Body of pancreas (tissue), 4 donors: ENCODE measurements around the gene GALNT6. TPM values are rescaled to one million over a fixed set of nuclear protein-coding genes. Genes with fewer than 3 reads are reported as not detected.
A peak's percentile ranks its signal among the peaks of the same experiment; 100 is the strongest.

Experiments used
- ATAC-seq: fragments of 150-250 bp; one replicate; pipeline ENCODE4 v1.9.1; 2016
- DNase-seq, 4 donors: peaks; one replicate each; pipeline ENCODE4 v3.0.0-alpha.2; 2019
- H3K27ac ChIP-seq, 4 donors: fragments of 200-600 bp; sonication (generic); 1 replicate in 3 of 4; 2 replicates in 1 of 4; pipeline versions ENCODE4 v1.5.1 to v1.6.1; 2016 to 2019; ENCODE audit warnings: mild to moderate bottlenecking in 1 of 4, mixed read lengths in 1 of 4, moderate library complexity in 1 of 4
- H3K27me3 ChIP-seq, 2 donors: fragments of 200-600 bp; sonication (generic); one replicate each; pipeline ENCODE4 v1.6.0; 2016; ENCODE audit warnings: mild to moderate bottlenecking in 1 of 2
- H3K36me3 ChIP-seq, 2 donors: fragments of 200-600 bp; sonication (generic); replicated peaks in 1 of 2; 2 replicates each; pipeline ENCODE4 v1.5.1; 2016; ENCODE audit warnings: low read depth in 2 of 2; ENCODE audit not compliant: insufficient read depth in 1 of 2
- H3K4me1 ChIP-seq: fragments of 200-600 bp; sonication (generic); one replicate; pipeline ENCODE4 v1.6.0; 2016
- H3K4me3 ChIP-seq, 2 donors: fragments of 200-600 bp; sonication (generic); 1 replicate in 1 of 2; 2 replicates in 1 of 2; pipeline ENCODE4 v1.5.1; 2016 to 2019
- H3K9me3 ChIP-seq, 3 donors: fragments of 200-600 bp; sonication (generic); 1 replicate in 2 of 3; 2 replicates in 1 of 3; pipeline ENCODE4 v1.5.1; 2016
- POLR2A ChIP-seq, 3 donors: fragments of 450-650 bp; IDR thresholded peaks; one replicate each; pipeline ENCODE4 v1.6.1; 2016; ENCODE audit warnings: antibody characterized with exemption in 3 of 3, mild to moderate bottlenecking in 2 of 3
- WGBS, 2 donors: methylation state at CpG; one replicate each; pipeline ENCODE4 v1.1.5; 2017; 5-methylcytosine and 5-hydroxymethylcytosine counted together
- intact Hi-C: fragments of 100-400 bp; cut with DNase I; formaldehyde crosslinking; loops from one replicate; pipeline ENCODE4 v1.15.1; 2023
- total RNA-seq, 2 donors: library from RNA; depleted of rRNA; stranded (reverse); fragments of >200 nt; gene quantifications; one replicate each; pipeline ENCODE4 v1.1.0, GENCODE V29; 2016
- TF ChIP-seq, protein P1 (sequence below), 7 experiments: fragments of 450-650 bp in 4 of 7; fragments of 200-600 bp in 3 of 7; sonication (generic) in 3 of 7; IDR thresholded peaks; one replicate each; pipeline ENCODE4 v1.5.1; 2016 to 2019; ENCODE audit warnings: antibody characterized with exemption in 7 of 7

Gene GALNT6
- total RNA-seq, 2 donors from 2014 or later = 8.6 to 9.3 TPM

DNA sequence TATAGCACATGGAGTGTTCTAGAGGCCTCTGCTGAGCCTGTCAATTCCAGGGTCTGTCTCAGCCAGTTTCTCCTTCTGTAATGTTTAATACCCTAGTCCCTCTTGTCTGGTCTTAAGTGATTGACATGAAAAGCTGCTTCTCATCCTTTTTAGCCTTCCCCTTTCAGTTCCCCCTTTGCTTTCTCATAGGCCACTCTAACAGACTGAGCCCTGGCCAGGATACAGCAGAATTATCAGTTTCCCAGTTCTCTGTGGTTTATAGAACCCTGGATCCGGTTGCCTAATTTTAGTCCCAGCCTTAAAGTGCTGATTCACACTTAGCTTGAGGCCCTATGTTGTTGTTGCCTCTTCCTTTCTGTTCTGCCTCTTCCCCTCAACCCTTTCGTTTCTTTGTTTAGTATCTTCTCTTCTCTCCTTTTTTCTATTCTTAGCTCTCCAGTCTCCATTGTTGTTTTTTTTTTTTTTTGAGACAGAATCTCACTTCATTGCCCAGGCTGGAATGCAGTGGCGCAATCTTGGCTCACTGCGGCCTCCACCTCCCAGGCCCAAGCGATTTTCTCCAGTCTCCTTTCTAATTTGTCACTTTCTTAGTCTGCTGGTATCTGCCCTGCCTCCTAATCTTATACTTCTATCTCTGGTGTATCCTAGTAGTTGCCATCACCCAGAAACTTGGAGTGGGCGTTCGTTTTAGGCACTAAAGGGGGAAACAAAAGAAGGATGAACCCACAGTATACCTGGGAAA, 64.3 kb downstream of the GALNT6 start:
- Histone ChIP-seq H3K9me3 (no peaks in the 10 kb centered on the region), H3K27ac (peak overlapping the region in 1 of 4 donors; percentile 46), H3K4me3 (no peak overlapping the region), H3K27me3 (no peaks in the 10 kb centered on the region), H3K36me3 (no peaks in the 10 kb centered on the region), H3K4me1 (no peaks in the 10 kb centered on the region)
- WGBS, 2 donors = 73 to 81% methylated on average over 7 of the region's 7 CpGs
- TF ChIP-seq, protein P1, sequence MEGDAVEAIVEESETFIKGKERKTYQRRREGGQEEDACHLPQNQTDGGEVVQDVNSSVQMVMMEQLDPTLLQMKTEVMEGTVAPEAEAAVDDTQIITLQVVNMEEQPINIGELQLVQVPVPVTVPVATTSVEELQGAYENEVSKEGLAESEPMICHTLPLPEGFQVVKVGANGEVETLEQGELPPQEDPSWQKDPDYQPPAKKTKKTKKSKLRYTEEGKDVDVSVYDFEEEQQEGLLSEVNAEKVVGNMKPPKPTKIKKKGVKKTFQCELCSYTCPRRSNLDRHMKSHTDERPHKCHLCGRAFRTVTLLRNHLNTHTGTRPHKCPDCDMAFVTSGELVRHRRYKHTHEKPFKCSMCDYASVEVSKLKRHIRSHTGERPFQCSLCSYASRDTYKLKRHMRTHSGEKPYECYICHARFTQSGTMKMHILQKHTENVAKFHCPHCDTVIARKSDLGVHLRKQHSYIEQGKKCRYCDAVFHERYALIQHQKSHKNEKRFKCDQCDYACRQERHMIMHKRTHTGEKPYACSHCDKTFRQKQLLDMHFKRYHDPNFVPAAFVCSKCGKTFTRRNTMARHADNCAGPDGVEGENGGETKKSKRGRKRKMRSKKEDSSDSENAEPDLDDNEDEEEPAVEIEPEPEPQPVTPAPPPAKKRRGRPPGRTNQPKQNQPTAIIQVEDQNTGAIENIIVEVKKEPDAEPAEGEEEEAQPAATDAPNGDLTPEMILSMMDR (IDR thresholded peaks at IDR 0.05) = no peak
- TF ChIP-seq POLR2A (IDR thresholded peaks at IDR 0.05) = peak in 1 of 3 donors; percentile 17
- intact Hi-C loops = no loop called here
- ATAC-seq = no peak
- DNase-seq = peak in 1 of 4 donors; percentile 65

DNA sequence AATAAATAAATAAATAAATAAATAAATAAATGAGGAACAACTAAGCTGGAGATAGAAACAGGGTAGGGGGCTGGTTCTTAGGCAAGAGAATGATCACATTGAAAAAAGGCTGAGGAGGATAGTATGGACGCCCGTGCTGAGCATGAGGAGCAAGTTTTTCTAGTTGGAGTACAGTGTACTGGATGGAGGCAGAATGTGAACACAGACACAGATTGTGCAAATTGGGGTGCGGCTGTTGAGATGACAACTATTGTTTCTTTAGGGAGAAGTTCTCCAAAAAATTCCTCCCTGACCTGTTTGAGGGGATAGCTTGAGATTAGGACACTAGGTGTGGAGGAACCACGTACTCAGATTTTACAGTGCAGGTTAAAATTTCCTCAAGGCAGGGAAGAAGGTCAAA, 66.3 kb downstream of the GALNT6 start:
- H3K36me3 ChIP-seq = no peaks in the 10 kb centered on the region
- H3K9me3 ChIP-seq = no peaks in the 10 kb centered on the region
- H3K4me3 ChIP-seq = no peak overlapping the region
- ATAC-seq (no peak), DNase-seq (no peak)
- TF ChIP-seq, protein P1 (IDR thresholded peaks at IDR 0.05) = no peak
- TF ChIP-seq POLR2A (IDR thresholded peaks at IDR 0.05) = no peak
- no peaks in the 10 kb centered on the region for H3K4me1 ChIP-seq
- no peak overlapping the region for H3K27ac ChIP-seq
- 83 to 90% methylated on average over 4 of the region's 4 CpGs for WGBS, 2 donors
- H3K27me3 ChIP-seq = no peaks in the 10 kb centered on the region
- intact Hi-C loops = no loop called here

DNA sequence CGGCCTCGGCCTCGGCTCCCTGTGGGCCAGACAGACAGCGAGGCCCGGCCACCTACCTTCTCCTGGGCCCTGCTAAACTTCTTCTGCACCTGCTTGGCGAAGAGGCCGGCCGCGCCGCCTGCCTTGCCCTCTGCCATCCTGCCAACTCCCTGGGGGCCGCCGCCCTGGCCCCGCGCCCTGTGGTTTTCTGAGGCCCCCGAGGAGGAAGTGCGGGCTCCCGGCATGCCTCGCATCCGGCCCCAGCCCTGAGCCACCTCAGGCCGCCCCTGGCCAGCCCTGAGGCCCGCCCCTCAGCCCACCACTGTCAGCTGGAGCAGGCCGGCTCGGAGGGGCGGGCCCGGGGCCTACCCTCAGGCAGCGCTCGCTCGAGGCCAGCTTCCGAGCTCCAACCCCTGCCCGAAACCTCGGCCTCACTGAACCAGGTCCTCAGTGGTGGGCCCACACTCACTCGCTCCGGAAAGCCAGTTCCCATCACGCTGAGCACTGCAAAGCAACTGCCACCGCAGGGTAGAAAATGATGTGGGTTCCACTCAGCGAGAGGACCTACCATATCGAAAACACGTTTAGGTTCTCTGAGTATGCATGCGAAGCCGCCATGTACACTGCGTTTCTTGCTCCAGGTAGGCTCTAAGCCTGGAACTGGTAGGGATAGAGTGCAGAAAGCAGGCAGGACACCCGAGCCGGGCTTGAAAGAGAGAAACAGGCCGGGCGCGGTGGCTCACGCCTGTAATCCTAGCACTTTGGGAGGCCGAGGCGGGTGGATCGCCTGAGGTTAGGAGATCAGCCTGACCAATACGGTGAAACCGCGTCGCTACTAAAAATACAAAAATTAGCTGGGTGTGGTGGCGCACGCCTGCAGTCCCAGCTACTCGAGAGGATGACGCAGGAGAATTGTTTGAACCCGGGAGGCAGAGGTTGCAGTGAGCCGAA, 67.0 kb downstream of the GALNT6 start, which contains the start of gene BIN2:
BIN2 (minus strand) TSS at position 209 of the 930 bp plus-strand sequence; CDS start at position 137, 72 bp downstream.
- no peaks in the 10 kb centered on the region for H3K9me3 ChIP-seq
- no peak within 1 kb of the TSS for H3K4me3 ChIP-seq
- H3K27me3 ChIP-seq = no peaks in the 10 kb centered on the region
- 82 to 93% methylated on average over 40 to 58 of the region's 60 CpGs for whole genome bisulfite sequencing, 2 donors
- H3K27ac ChIP-seq = peak within 1 kb of the TSS in 1 of 4 donors; percentile 57
- H3K4me1 ChIP-seq = no peaks in the 10 kb centered on the region
- TF ChIP-seq, protein P1 (IDR thresholded peaks at IDR 0.05) = no peak
- TF ChIP-seq POLR2A (IDR thresholded peaks at IDR 0.05) = peak in 1 of 3 donors; percentile 17
- DNase-seq (peak in 3 of 4 donors; percentile 13 to 40 (median 19)), ATAC-seq (peak; percentile 12)
- intact Hi-C loops = no loop called here
- no peaks in the 10 kb centered on the region for H3K36me3 ChIP-seq

DNA sequence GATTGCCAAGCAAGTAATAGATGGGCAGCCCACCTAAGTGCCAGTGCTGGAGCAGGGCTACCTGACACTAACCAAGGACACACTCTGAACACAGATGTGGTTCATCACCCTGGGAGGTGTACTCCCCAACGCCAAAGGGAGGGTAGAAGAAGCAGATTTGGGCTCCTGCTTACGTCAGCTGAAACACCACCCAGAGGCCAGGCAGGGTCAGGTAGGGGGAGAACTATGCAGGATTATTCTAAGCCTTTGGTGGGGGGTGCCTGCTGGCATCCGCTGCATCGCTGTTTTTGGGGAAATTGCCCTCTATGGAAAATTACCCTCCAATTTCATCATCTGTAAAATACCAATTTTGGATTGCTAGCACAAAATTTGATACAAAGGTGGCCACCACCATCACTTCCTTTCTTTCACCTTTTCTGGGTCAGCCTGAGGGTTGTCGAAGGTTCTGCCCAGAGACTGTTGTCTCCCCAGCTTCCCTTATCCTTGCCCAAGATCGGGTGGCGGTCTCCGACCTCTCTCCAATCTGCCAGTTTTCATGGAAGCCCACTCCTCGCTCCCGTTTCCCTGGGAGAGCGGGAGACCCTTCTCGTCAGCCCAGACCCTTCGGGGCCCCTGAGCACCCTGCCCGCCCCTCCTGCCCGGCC, 67.8 kb downstream of the GALNT6 start:
- TF ChIP-seq POLR2A (IDR thresholded peaks at IDR 0.05) = no peak
- TF ChIP-seq, protein P1 (IDR thresholded peaks at IDR 0.05) = no peak
- Histone ChIP-seq H3K4me3 (no peak overlapping the region), H3K36me3 (no peaks in the 10 kb centered on the region), H3K27ac (peak overlapping the region in 1 of 4 donors; percentile 57), H3K4me1 (no peaks in the 10 kb centered on the region), H3K27me3 (no peaks in the 10 kb centered on the region), H3K9me3 (no peaks in the 10 kb centered on the region)
- WGBS, 2 donors = 68 to 88% methylated on average over 13 of the region's 15 CpGs
- ATAC-seq (no peak), DNase-seq (no peak)
- intact Hi-C loops = no loop called here
